ENCODE results near the gene PLXNB1.
A peak's percentile ranks its signal among the peaks of the same experiment; 100 is the strongest.

Gene PLXNB1
- long read RNA-seq, partial matches to known transcripts = 1 of 3 reads
- long read RNA-seq, other reads (novel, unspliced or antisense) = 2 of 3 reads

- Histone ChIP-seq H3K27me3 (ENCODE audit: insufficient read depth, poor library complexity, severe bottlenecking) (peaks cover 2% of the 10 kb centered on the region), H3K27ac (replicated peaks) (no peak within 1 kb of the TSS), H3K4me3 (replicated peaks; ENCODE audit: insufficient read depth, low read length) (peak within 1 kb of the TSS; percentile 48)
- TF ChIP-seq SPI1 (IDR thresholded peaks at IDR 0.05; ENCODE audit: borderline replicate concordance, low read depth) (no peak), POLR2AphosphoS5 (IDR thresholded peaks at IDR 0.05; ENCODE audit: low read depth) (no peak)
- no peak for DNase-seq (ENCODE audit: low read depth in 1 of 2, low spot score in 1 of 2)
Measured at GRCh38 chr3:48429960-48430707, at the start of gene PLXNB1. Gene PLXNB1 (minus strand): TSS chr3:48430086. CDS start chr3:48424611, 5,475 bp downstream.

- peak in 1 of 2 experiments; percentile 43 for DNase-seq (ENCODE audit: low read depth in 1 of 2, low spot score in 1 of 2)
- Histone ChIP-seq H3K27ac (replicated peaks) (no peak overlapping the region), H3K4me3 (replicated peaks; ENCODE audit: insufficient read depth, low read length) (no peak overlapping the region)
Measured at GRCh38 chr3:48478626-48479555, 49.0 kb upstream of the PLXNB1 start.

GRCh38 chr3:48477959-48478520 lies 48.2 kb upstream of the PLXNB1 start:
- TF ChIP-seq GABPA (IDR thresholded peaks at IDR 0.05; ENCODE audit: low read depth) (no peak), POLR2AphosphoS5 (IDR thresholded peaks at IDR 0.05; ENCODE audit: low read depth) (no peak), CTCF (IDR thresholded peaks at IDR 0.05; ENCODE audit: insufficient read depth, low read length) (no peak), SPI1 (IDR thresholded peaks at IDR 0.05; ENCODE audit: borderline replicate concordance, low read depth) (no peak), REST (IDR thresholded peaks at IDR 0.05; ENCODE audit: insufficient replicate concordance, low read depth) (no peak)
- Histone ChIP-seq H3K27me3 (ENCODE audit: insufficient read depth, poor library complexity, severe bottlenecking) (no peaks in the 10 kb centered on the region), H3K4me3 (replicated peaks; ENCODE audit: insufficient read depth, low read length) (no peak overlapping the region), H3K27ac (replicated peaks) (no peak overlapping the region)
- no peak for DNase-seq (ENCODE audit: low read depth in 1 of 2, low spot score in 1 of 2)

More at GRCh38 chr3:48478626-48479555, 49.0 kb upstream of the PLXNB1 start:
- TF ChIP-seq SPI1 (IDR thresholded peaks at IDR 0.05; ENCODE audit: borderline replicate concordance, low read depth) (no peak), CTCF (IDR thresholded peaks at IDR 0.05; ENCODE audit: insufficient read depth, low read length) (no peak), REST (IDR thresholded peaks at IDR 0.05; ENCODE audit: insufficient replicate concordance, low read depth) (no peak), POLR2AphosphoS5 (IDR thresholded peaks at IDR 0.05; ENCODE audit: low read depth) (no peak), GABPA (IDR thresholded peaks at IDR 0.05; ENCODE audit: low read depth) (no peak)
- H3K27me3 ChIP-seq (ENCODE audit: insufficient read depth, poor library complexity, severe bottlenecking) = no peaks in the 10 kb centered on the region

Data from HL-60 (cell line).